Measurements from ENCODE around the gene TFEB. TPM values are rescaled to one million over a fixed set of nuclear protein-coding genes. Genes with fewer than 3 reads are reported as not detected.

Gene TFEB
- total and polyA plus RNA-seq, 2 donors (not counting 3 experiments of a cell fraction or from before 2014, with no cell fraction given), result 4.9 to 6.6 TPM

DNA sequence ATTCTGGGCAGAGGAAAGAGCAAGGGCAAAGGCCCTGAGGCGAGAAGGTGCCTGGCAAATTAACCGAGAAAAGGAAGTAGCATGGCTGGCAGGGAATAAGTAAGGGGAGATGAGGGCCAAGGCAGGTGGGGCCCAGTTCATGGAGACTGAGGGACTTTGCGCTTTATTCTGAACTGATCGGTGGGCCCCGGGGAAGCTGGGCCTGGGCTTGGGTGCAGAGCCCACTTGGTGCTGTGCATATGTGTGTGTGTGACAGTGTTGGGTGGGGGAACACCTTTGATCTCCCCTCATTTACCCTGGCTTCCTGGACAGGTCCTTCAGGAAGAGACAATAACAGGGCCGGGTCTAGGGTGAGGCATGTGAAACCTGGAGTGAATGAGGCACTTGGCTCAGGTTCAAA lies 100.0 kb downstream of the TFEB start:
- no peak for DNase-seq (ENCODE audit: low read depth, low spot score)
- intact Hi-C loops (cut with micrococcal nuclease), result no loop called here
- TF ChIP-seq, protein P1, sequence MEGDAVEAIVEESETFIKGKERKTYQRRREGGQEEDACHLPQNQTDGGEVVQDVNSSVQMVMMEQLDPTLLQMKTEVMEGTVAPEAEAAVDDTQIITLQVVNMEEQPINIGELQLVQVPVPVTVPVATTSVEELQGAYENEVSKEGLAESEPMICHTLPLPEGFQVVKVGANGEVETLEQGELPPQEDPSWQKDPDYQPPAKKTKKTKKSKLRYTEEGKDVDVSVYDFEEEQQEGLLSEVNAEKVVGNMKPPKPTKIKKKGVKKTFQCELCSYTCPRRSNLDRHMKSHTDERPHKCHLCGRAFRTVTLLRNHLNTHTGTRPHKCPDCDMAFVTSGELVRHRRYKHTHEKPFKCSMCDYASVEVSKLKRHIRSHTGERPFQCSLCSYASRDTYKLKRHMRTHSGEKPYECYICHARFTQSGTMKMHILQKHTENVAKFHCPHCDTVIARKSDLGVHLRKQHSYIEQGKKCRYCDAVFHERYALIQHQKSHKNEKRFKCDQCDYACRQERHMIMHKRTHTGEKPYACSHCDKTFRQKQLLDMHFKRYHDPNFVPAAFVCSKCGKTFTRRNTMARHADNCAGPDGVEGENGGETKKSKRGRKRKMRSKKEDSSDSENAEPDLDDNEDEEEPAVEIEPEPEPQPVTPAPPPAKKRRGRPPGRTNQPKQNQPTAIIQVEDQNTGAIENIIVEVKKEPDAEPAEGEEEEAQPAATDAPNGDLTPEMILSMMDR (IDR thresholded peaks at IDR 0.05; ENCODE audit: extremely low read depth in 1 of 2, insufficient read depth in 1 of 2, low read depth in 1 of 2, low read length in 2 of 2), result no peak
- TF ChIP-seq, protein P2, sequence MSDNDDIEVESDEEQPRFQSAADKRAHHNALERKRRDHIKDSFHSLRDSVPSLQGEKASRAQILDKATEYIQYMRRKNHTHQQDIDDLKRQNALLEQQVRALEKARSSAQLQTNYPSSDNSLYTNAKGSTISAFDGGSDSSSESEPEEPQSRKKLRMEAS (IDR thresholded peaks at IDR 0.05; ENCODE audit: insufficient read depth, insufficient read length), result no peak
- TF ChIP-seq JUN (IDR thresholded peaks at IDR 0.05; ENCODE audit: borderline replicate concordance, insufficient read depth, insufficient read length, low read depth) (no peak), GATA2 (IDR thresholded peaks at IDR 0.05; ENCODE audit: insufficient read depth, insufficient read length, low read depth, low read length) (no peak), MYC (IDR thresholded peaks at IDR 0.05; ENCODE audit: low read depth, low read length) (no peak), POLR2A (IDR thresholded peaks at IDR 0.05; ENCODE audit: low read depth, low read length) (no peak), FOS (IDR thresholded peaks at IDR 0.05; ENCODE audit: borderline replicate concordance, insufficient read depth, low read length) (no peak), POLR2AphosphoS5 (IDR thresholded peaks at IDR 0.05; ENCODE audit: insufficient read depth, low read depth, low read length) (no peak), EZH2 (IDR thresholded peaks at IDR 0.05; ENCODE audit: borderline replicate concordance, low read depth, low read length, severe bottlenecking) (no peak)
- POLR2A ChIA-PET, result no interaction called here
- Histone ChIP-seq H3K27ac (ENCODE audit: insufficient read depth, low read depth, low read length) (no peak overlapping the region), H3K9ac (replicated peaks; ENCODE audit: extremely low read depth, insufficient read depth, low read length) (no peak overlapping the region), H3K27me3 (ENCODE audit: control insufficient read depth in 2 of 2, insufficient read depth in 2 of 2, low read length in 2 of 2) (peaks cover 0 to 2% of the 10 kb centered on the region in 2 experiments), H3K4me2 (ENCODE audit: insufficient read depth, low read length) (no peak overlapping the region), H3K79me2 (ENCODE audit: control insufficient read depth, insufficient read depth, low read length) (no peaks in the 10 kb centered on the region), H3K9me3 (replicated peaks; ENCODE audit: control insufficient read depth, insufficient read depth, low read length) (no peaks in the 10 kb centered on the region), H4K20me1 (replicated peaks; ENCODE audit: control insufficient read depth, extremely low read depth, insufficient read depth, low read length) (no peaks in the 10 kb centered on the region), H2AFZ (ENCODE audit: low read depth, low read length) (no peak overlapping the region), H3K36me3 (ENCODE audit: control insufficient read depth in 2 of 2, extremely low read depth in 1 of 2, insufficient read depth in 2 of 2, low read length in 2 of 2) (no peaks in the 10 kb centered on the region), H3K4me1 (ENCODE audit: control insufficient read depth, extremely low read depth, insufficient read depth, low read length) (peaks cover 21% of the 10 kb centered on the region), H3K4me3 (replicated peaks in 1 of 3; ENCODE audit: insufficient read depth in 1 of 3, low read depth in 1 of 3, low read length in 3 of 3) (no peak overlapping the region), H3K9me1 (replicated peaks; ENCODE audit: control insufficient read depth, extremely low read depth, insufficient read depth, low read length) (no peaks in the 10 kb centered on the region)
- no TSS peak for BruUV-seq (replicated peaks)
- FAIRE-seq, result no peak
- CTCF ChIA-PET, result interaction anchor here (2.6 kb wide), 1 partner anchor 33 kb away, joined by 13 read pairs; no protein-coding TSS in a partner anchor
- dilution Hi-C loops (cut with MboI; ENCODE audit: extremely low pct_ligation_motif_present, low sequenced_read_pairs), result no loop called here

Data from endothelial cell of umbilical vein (primary cell).